Kidney (tissue), 14 donors: Measurements from ENCODE around the gene SLC51B. TPM values are rescaled to one million over a fixed set of nuclear protein-coding genes. Genes with fewer than 3 reads are reported as not detected.

Experiments used
- DNase-seq, 5 donors: peaks; one replicate each; pipeline ENCODE4 v3.0.0-alpha.2; 2013 to 2020
- FAIRE-seq: peaks from 2 replicates; lab custom pipeline; 2012; peaks lifted over from hg19 to GRCh38; lab: Jason Lieb, UNC
- H3K27ac ChIP-seq, 2 donors: one replicate each; pipeline ENCODE4 v1.7.0; 2013; ENCODE audit warnings: low read depth in 2 of 2, low read length in 2 of 2, inconsistent platforms in 1 of 2
- H3K27me3 ChIP-seq: one replicate; pipeline ENCODE4 v1.7.1; 2013; ENCODE audit warnings: low read length, inconsistent platforms; ENCODE audit not compliant: control insufficient read depth, insufficient read depth
- H3K36me3 ChIP-seq, 3 donors: one replicate each; pipeline versions ENCODE4 v1.7.0 to v1.7.1; 2013; ENCODE audit warnings: low read length in 3 of 3, control low read depth in 1 of 3, inconsistent platforms in 1 of 3; ENCODE audit not compliant: insufficient read depth in 3 of 3, control insufficient read depth in 2 of 3
- H3K4me1 ChIP-seq, 3 donors: one replicate each; pipeline versions ENCODE4 v1.7.0 to v1.7.1; 2013; ENCODE audit warnings: low read length in 3 of 3, inconsistent platforms in 1 of 3, low read depth in 1 of 3; ENCODE audit not compliant: control insufficient read depth in 2 of 3, insufficient read depth in 2 of 3
- H3K4me3 ChIP-seq, 3 donors: one replicate each; pipeline versions ENCODE4 v1.7.0 to v1.8.1; 2013; ENCODE audit warnings: low read length in 3 of 3, control low read depth in 1 of 3, inconsistent platforms in 1 of 3
- H3K9ac ChIP-seq, 3 donors: one replicate each; pipeline versions ENCODE4 v1.7.0 to v1.7.1; 2013; ENCODE audit warnings: low read length in 3 of 3, control low read depth in 1 of 3, inconsistent platforms in 1 of 3
- H3K9me3 ChIP-seq, 3 donors: one replicate each; pipeline versions ENCODE4 v1.7.0 to v1.7.1; 2013; ENCODE audit warnings: low read length in 3 of 3, control low read depth in 1 of 3, inconsistent platforms in 1 of 3; ENCODE audit not compliant: control insufficient read depth in 2 of 3, insufficient read depth in 1 of 3
- intact Hi-C: fragments of 100-400 bp; cut with DNase I; formaldehyde crosslinking; loops from one replicate; pipeline ENCODE4 v1.11.1; 2022
- polyA plus RNA-seq: library from polyadenylated mRNA; stranded (reverse); fragments of 350-450 nt; fragmentation: Illumina TruSeq; extraction: RNeasy Lipid Tissue Mini Kit (QIAGEN cat#74804); gene quantifications from one replicate; pipeline ENCODE4 v1.2.3, GENCODE V29; 2014; ENCODE audit warnings: low read depth, low replicate concordance; ENCODE audit not compliant: insufficient read depth
- total RNA-seq: library from RNA; stranded (reverse); fragmentation: NEBNext Ultra II Directional; extraction: Animal tissue kit (Norgen Biotek cat#: 25700); gene quantifications from one replicate; pipeline ENCODE4 v1.2.1, GENCODE V29; 2021
- TF ChIP-seq, protein P1 (sequence below): IDR thresholded peaks from 3 replicates; pipeline ENCODE4 v1.5.1; 2012; ENCODE audit warnings: mild to moderate bottlenecking, moderate library complexity, borderline replicate concordance; ENCODE audit not compliant: insufficient read depth; ENCODE audit errors: extremely low read depth
- donor health status: control.
- donor health status: control.
- donor health status: control.
- donor health status: control.
- donor health status: control.
- donor health status: DM: yes; HTN: yes; CAD: no.
- donor health status: Normal renal cell carcinoma (clear cell type).

SLC51B gene
- total and polyA plus RNA-seq, 2 donors from 2014 or later: 2.9 to 40.9 TPM

DNA sequence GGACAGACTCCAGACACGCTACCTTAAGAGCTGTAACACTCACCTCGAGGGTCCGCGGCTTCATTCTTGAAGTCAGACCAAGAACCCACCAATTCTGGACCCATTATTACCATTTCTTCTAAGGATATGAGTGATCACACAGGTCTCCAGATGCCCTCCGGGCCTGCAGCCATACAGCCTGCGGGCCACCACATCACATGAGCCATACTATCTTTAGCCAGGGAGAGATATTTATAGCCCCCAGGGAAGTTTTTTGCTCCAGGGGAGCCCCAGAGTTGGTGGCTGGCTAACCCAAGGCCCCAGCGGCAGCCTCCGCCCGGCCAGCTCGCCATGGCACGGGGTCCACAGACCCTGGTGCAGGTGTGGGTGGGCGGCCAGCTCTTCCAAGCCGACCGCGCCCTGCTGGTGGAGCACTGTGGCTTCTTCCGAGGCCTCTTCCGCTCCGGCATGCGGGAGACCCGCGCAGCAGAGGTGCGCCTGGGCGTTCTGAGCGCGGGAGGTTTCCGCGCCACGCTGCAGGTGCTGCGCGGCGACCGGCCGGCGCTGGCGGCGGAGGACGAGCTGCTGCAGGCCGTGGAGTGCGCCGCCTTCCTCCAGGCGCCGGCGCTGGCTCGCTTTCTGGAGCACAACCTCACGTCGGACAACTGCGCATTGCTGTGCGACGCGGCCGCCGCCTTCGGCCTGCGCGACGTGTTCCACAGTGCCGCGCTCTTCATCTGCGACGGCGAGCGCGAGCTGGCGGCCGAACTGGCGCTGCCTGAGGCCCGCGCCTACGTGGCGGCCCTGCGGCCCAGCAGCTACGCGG lies 31.5 kb downstream of the SLC51B start, which contains the start of gene KBTBD13:
KBTBD13 (plus strand) TSS at position 261 of the 805 bp plus-strand sequence; CDS start at position 331, 70 bp downstream.
- Histone ChIP-seq H3K27ac (no peak within 1 kb of the TSS), H3K36me3 (no peaks in the 10 kb centered on the region), H3K4me3 (no peak within 1 kb of the TSS), H3K9me3 (no peaks in the 10 kb centered on the region), H3K27me3 (no peaks in the 10 kb centered on the region), H3K9ac (no peak within 1 kb of the TSS), H3K4me1 (peaks cover 0 to 5% (median 0%) of the 10 kb centered on the region in 3 donors)
- FAIRE-seq (no peak), DNase-seq (no peak)
- TF ChIP-seq, protein P1, sequence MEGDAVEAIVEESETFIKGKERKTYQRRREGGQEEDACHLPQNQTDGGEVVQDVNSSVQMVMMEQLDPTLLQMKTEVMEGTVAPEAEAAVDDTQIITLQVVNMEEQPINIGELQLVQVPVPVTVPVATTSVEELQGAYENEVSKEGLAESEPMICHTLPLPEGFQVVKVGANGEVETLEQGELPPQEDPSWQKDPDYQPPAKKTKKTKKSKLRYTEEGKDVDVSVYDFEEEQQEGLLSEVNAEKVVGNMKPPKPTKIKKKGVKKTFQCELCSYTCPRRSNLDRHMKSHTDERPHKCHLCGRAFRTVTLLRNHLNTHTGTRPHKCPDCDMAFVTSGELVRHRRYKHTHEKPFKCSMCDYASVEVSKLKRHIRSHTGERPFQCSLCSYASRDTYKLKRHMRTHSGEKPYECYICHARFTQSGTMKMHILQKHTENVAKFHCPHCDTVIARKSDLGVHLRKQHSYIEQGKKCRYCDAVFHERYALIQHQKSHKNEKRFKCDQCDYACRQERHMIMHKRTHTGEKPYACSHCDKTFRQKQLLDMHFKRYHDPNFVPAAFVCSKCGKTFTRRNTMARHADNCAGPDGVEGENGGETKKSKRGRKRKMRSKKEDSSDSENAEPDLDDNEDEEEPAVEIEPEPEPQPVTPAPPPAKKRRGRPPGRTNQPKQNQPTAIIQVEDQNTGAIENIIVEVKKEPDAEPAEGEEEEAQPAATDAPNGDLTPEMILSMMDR: no peak
- intact Hi-C loops: no loop called here

DNA sequence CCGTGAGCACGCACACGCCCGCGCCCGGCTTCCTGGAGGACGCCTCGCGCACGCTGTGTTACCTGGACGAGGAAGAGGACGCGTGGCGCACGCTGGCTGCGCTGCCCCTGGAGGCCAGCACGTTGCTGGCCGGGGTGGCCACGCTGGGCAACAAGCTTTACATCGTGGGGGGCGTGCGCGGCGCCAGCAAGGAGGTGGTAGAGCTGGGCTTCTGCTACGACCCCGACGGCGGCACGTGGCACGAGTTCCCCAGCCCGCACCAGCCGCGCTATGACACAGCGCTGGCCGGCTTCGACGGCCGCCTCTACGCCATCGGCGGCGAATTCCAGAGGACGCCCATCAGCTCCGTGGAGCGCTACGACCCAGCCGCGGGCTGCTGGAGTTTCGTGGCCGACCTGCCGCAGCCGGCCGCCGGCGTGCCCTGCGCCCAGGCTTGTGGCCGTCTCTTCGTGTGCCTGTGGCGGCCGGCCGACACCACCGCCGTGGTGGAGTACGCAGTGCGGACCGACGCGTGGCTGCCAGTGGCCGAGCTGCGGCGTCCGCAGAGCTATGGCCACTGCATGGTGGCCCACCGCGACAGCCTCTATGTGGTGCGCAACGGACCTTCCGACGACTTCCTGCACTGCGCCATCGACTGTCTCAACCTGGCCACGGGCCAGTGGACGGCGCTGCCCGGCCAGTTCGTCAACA lies 32.2 kb downstream of the SLC51B start:
- intact Hi-C loops: no loop called here
- no peak for FAIRE-seq
- no peak for DNase-seq
- TF ChIP-seq, protein P1: no peak
- H3K4me1 ChIP-seq: peaks cover 0 to 5% (median 0%) of the 10 kb centered on the region in 3 donors
- no peak overlapping the region for H3K4me3 ChIP-seq
- H3K27me3 ChIP-seq: no peaks in the 10 kb centered on the region
- no peak overlapping the region for H3K9ac ChIP-seq
- no peak overlapping the region for H3K27ac ChIP-seq
- no peaks in the 10 kb centered on the region for H3K36me3 ChIP-seq
- no peaks in the 10 kb centered on the region for H3K9me3 ChIP-seq

DNA sequence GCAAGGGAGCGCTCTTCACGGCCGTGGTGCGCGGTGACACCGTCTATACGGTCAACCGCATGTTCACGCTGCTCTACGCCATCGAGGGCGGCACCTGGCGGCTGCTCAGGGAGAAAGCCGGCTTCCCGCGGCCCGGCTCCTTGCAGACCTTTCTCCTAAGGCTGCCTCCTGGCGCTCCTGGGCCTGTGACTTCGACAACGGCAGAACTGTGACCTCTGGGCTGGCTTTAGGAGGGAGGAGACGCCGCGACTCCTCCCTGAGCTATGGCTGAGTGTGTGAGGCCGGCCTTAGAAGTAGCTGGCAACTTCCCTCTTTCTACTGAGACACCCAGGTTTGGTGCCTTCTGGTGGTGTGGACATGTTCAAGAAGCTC lies 32.8 kb downstream of the SLC51B start:
- Histone ChIP-seq H3K36me3 (no peaks in the 10 kb centered on the region), H3K9me3 (no peaks in the 10 kb centered on the region), H3K4me1 (peaks cover 0 to 7% (median 0%) of the 10 kb centered on the region in 3 donors), H3K27me3 (no peaks in the 10 kb centered on the region), H3K9ac (no peak overlapping the region), H3K4me3 (no peak overlapping the region), H3K27ac (no peak overlapping the region)
- TF ChIP-seq, protein P1: peak; percentile 72
- peak; percentile 78 to 85 (median 82) for DNase-seq
- intact Hi-C loops: no loop called here
- no peak for FAIRE-seq
